ENCODE measurements around the gene OR6J1.
"Not testable (repeated sequence)": the region's sequence is repeated elsewhere in the genome, so short reads cannot be mapped to it uniquely, and the experiment has no call there.

Gene OR6J1

DNA sequence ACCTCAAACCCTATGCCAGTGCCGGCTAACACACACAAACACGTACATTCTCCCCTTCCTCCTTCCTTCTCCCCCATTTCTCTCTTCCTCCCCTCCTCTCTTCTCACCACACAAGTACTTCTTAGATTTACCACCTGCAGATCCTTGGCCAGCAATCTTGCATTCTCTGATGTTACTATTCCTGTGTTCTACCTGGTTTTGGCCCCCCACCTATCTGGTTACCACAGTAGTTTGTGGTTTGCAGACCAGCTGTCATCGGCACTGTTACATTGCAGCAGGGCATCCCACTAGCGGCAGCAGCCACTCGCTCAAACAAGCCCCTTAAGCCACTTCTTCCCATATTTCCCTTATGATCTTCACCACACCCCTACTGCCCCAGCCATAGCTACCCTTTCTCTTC, 42.2 kb downstream of the OR6J1 start:
- no peak for FAIRE-seq

GRCh38 chr14:22601456-22601855, 42.7 kb downstream of the OR6J1 start:
- no peak for FAIRE-seq

GRCh38 chr14:22600027-22600426, 44.1 kb downstream of the OR6J1 start:
- FAIRE-seq: no peak

DNA sequence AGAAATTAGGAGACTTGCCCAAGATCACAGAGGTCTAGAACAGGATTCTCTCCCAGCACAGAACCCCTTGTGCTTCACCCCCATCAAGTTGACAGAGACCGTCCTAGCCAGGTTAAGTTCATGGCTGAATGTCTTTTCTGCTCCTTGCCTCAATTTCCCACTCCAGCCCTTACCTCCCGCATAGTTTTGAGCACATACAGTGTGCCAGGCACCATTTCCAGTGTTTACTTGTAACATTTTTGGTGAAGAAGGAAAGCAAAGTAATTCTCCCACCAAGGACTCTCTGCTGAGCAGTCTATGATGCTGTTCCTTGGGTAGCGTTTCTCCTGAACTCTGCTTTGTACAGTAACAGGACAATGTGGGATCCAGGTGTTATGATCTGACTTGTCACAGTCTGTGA, 44.8 kb downstream of the OR6J1 start:
- FAIRE-seq: no peak

- no peak for FAIRE-seq
These were observed 45.3 kb downstream of the OR6J1 start for GRCh38 chr14:22598896-22599244.

DNA sequence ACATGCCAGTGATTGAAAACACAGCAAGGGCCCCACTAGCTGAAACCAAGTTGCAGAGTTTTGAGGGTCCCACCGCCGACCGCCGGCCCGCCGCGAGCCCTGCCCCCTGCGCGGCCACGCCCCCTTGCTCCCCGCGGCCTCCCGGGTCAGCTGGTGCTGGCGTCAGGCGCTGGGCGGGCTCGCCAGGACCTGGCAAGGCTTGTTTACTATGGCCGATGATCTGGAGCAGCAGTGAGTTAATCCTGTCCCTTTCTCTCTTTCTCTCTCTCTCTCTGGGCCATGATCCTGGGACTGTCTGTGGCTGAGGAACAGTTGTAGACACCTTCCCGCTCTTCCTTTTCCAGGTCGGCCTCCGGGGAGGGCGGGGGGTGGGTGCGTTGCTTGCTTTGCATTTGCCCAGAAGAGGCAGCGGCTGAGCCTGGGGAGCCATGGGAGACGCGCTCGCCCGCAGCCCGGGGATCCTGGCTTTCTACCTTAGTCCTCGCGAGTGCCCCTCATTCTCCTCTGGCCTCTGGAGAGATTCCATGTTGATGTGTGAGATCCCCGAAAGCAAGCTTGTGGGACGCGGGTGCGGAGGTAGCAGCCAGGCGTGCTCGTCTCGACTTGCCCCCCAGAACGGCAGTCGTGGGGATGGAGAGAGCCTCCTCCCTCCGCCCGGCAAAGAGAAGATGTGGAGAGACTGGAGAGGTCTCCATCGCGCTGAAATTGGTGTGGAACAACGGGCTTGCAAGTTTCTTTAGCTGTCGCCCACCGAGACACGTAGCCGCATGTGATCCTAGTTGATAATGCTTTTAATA, 45.9 kb downstream of the OR6J1 start, which contains the start of gene ABHD4:
TSS of gene ABHD4 (plus strand) at position 202 of the 797 bp plus-strand sequence. CDS start at position 209, 7 bp downstream.
- FAIRE-seq: no peak

- FAIRE-seq: no peak
These were observed 46.4 kb downstream of the OR6J1 start for GRCh38 chr14:22597771-22598098.

GRCh38 chr14:22597265-22597664, 46.9 kb downstream of the OR6J1 start:
- no peak for FAIRE-seq

DNA sequence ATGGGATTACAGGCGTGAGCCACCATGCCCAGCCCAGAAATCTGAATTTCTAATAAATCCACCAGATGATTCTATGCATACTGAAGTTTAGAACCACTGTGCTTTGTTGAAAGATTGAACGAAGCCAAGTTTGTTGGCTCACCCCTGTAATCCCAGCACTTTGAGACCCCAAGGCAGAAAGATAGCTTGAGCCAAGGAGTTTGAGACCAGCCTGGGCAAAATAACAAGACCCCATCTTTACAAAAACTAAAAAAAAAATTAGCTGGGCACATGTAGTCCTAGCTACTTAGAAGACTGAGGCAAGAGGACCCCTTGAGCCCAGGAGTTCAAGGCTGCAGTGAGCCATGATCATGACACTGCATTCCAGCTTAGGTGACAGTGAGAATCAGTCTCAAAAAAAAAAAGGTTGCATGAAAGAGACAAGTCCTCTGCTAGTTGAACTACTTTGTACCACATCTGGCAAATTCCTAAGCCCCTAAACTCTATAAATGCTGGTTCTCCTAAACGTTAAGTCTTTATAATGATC, 47.7 kb downstream of the OR6J1 start:
- FAIRE-seq: no peak

DNA sequence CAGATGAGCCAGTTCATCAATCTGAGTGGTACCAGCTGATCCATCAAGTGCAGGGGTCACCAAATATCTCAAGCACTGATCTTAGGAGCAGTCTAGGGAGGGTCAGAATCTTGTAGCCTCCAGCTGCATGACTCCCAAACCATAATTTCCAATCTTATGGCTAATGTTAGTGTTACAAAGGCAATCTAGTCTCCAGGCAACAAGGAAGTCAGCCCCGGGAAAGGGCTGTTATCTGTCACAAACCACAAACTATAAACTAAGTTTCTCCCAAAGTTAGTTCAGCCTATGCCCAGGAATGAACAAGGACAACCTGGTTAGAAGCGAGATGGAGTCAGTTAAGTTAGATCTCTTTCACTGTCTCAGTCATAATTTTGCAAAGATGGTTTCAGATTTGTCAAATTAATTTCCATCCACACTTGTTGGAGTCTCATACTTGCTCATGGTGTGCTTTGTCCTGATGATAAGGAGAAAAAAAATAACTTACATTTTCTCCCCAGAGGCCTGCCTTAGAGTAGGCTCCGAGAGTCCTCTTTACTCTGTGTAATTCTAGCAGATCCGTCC, 49.9 kb downstream of the OR6J1 start:
- FAIRE-seq: no peak

GRCh38 chr14:22593601-22594000, 50.6 kb downstream of the OR6J1 start:
- FAIRE-seq: no peak

DNA sequence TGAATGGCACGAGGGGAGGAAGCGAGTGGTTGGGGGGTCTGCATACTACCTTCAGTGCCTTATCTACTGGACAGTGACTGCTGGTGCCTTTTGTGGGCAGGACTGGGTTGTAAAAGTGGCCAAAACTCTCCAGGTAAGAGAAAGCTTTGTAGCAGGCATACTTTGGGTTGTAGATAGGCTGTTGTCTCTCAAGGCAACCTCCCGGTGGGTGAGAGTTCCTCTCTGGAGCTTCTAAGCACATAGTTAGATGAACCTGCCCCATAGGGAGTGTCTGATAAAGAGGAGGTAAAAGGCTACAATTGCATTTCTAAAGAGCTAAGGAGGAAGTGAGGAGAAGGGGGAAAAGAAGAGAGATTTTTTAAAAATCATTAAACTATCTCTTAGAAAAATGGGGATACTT, 51.0 kb downstream of the OR6J1 start:
- no peak for FAIRE-seq

GRCh38 chr14:22589096-22589839, 54.9 kb downstream of the OR6J1 start, which contains the start of gene DAD1:
TSS of gene DAD1 (minus strand) at chr14:22589224. CDS start at chr14:22589157, 67 bp downstream.
- FAIRE-seq: peak; percentile 87

DNA sequence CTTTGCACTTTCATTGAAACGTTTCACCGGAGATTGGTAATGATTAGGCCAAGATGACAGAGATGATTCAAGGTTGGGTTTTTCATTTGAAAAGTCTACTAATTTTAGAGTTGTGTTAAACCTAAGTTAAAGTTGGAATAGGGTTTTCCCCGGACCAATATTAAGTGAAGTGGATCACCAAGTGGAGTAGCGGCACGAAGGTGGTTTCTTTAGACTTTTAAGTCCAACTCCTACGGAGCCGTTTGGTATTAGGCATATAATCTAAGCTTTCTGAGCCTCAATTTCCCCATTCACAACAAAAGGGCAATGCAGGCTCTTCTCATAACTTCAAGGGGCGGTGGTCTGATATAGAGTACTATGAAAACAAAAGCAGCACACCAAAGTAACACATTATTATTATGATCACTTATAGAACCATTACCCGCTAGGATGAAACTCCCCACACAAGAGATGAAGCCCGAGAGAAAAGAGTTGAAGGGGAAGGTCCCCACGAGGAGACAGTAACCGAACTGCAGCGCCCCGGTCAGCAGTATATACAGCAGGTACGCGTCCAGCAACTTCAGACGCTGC, 55.5 kb downstream of the OR6J1 start:
- FAIRE-seq: no peak

GRCh38 chr14:22587677-22588422, 56.3 kb downstream of the OR6J1 start:
- FAIRE-seq: not testable (repeated sequence)

GRCh38 chr14:22587247-22587646, 56.9 kb downstream of the OR6J1 start:
- no peak for FAIRE-seq

DNA sequence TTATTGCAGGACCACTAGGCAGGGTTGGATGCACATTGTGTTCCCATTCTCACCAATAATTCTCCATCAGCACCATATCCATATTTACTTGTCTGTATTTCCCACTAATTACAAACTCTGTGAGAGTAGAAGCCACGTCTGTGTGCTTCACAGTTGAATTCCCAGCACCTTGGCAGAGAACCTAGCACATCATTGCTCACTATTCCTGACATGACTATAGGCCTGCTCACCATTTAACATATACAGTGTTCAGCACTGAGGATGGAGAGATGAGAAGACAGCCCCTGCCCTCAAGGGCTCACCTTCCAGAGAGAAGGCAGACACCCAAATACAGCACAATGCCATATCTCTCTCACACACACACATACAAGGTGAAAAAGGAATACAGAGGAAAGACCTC, 60.2 kb downstream of the OR6J1 start:
- no peak for FAIRE-seq
